ENCODE data around the gene BASP1. TPM values are rescaled to one million over a fixed set of nuclear protein-coding genes. Genes with fewer than 3 reads are reported as not detected.

The BASP1 gene
- polyA plus RNA-seq, 1 of the 3 experiments (the other 2 are of a cell fraction): 107 TPM

DNA sequence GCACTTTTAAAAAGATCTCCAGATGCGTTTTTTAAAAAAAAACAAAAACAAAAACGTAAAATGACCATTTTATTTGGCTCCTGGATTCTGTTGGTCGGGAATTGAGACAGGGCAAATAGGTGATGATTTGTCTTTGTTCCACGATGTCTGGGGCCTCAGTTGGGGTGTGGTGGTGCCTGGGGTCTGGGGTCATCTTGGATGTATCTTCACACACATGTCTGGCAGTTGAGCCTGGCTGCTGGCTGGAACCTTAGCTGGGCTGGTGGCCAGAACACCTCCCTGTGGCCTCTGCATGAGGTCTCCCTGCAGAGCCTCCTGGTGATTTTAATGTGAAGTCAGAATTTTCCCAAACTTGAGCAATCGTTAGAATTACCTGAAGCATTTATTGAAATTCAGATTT lies 42.5 kb upstream of the BASP1 start:
- POLR2A ChIA-PET: no interaction called here
- no peak overlapping the region for H2AFZ ChIP-seq (ENCODE audit: low read depth)
- WGBS (ENCODE audit: low lambda C conversion rate): 49% methylated on average over 4 of the region's 5 CpGs

More for the DNA sequence above, 42.5 kb upstream of the BASP1 start:
- H3K36me3 ChIP-seq (replicated peaks in 1 of 2; ENCODE audit: control insufficient read depth in 1 of 2, insufficient read depth in 2 of 2, low read length in 1 of 2): no peaks in the 10 kb centered on the region
- H3K79me2 ChIP-seq (ENCODE audit: insufficient read depth): no peaks in the 10 kb centered on the region
- no peaks in the 10 kb centered on the region for H4K20me1 ChIP-seq (ENCODE audit: insufficient read depth)
- no peak overlapping the region for H3K9ac ChIP-seq
- no peak for TF ChIP-seq REST (IDR thresholded peaks at IDR 0.05; ENCODE audit: low read depth, low read length)
- no peak for TF ChIP-seq RCOR1 (IDR thresholded peaks at IDR 0.05; ENCODE audit: low read length)
- TF ChIP-seq ZBTB33 (IDR thresholded peaks at IDR 0.05; ENCODE audit: borderline replicate concordance, low read depth): no peak
- no peak for TF ChIP-seq MXI1 (IDR thresholded peaks at IDR 0.05; ENCODE audit: low read depth, low read length)
- TF ChIP-seq, protein P1, sequence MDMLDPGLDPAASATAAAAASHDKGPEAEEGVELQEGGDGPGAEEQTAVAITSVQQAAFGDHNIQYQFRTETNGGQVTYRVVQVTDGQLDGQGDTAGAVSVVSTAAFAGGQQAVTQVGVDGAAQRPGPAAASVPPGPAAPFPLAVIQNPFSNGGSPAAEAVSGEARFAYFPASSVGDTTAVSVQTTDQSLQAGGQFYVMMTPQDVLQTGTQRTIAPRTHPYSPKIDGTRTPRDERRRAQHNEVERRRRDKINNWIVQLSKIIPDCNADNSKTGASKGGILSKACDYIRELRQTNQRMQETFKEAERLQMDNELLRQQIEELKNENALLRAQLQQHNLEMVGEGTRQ (IDR thresholded peaks at IDR 0.05; ENCODE audit: borderline replicate concordance, low read depth, low read length): no peak
- TF ChIP-seq YY1 (IDR thresholded peaks at IDR 0.05; ENCODE audit: low read depth): no peak
- no peak overlapping the region for H3K4me2 ChIP-seq
- peak; percentile 27 for DNase-seq
- no peak overlapping the region for H3K4me3 ChIP-seq (ENCODE audit: low read depth in 2 of 2, low read length in 1 of 2)
- peaks cover 4% of the 10 kb centered on the region for H3F3A ChIP-seq (replicated peaks; ENCODE audit: insufficient read depth)
- CTCF ChIA-PET: interaction anchor here (2.9 to 5.5 kb wide), 2 partner anchors 15 to 42 kb away, joined by 7 to 38 read pairs; no protein-coding TSS in a partner anchor
- peaks cover 3 to 13% of the 10 kb centered on the region in 2 experiments; a peak in 2 of 4 replicates for H3K4me1 ChIP-seq (ENCODE audit: control insufficient read depth in 1 of 2, insufficient read depth in 2 of 2, low read depth in 1 of 2, low read length in 1 of 2)
- peak overlapping the region in 1 of 2 experiments; percentile 35; a peak in 2 of 4 replicates for H3K27ac ChIP-seq (ENCODE audit: low read depth in 2 of 2, low read length in 1 of 2)
- H3K9me3 ChIP-seq: no peaks in the 10 kb centered on the region
- no peaks in the 10 kb centered on the region for H3K27me3 ChIP-seq (ENCODE audit: insufficient read depth)
- H3K9me2 ChIP-seq: no peaks in the 10 kb centered on the region
